Esophagus muscularis mucosa (tissue), 4 donors: ENCODE results near the gene MTRF1L. TPM values are rescaled to one million over a fixed set of nuclear protein-coding genes. Genes with fewer than 3 reads are reported as not detected.

ENCODE experiments used
- DNase-seq: peaks from one replicate; pipeline ENCODE4 v3.0.0-alpha.2; 2017; ENCODE audit errors: extremely low spot score
- H3K27ac ChIP-seq, 4 donors: fragments of 200-600 bp; sonication (generic); replicated peaks in 1 of 4; 1 replicate in 3 of 4; 2 replicates in 1 of 4; pipeline ENCODE4 v1.5.1; 2016 to 2019; ENCODE audit warnings: mild to moderate bottlenecking in 1 of 4
- H3K27me3 ChIP-seq, 4 donors: fragments of 200-600 bp; sonication (generic); one replicate each; pipeline versions ENCODE4 v1.5.1 to v1.6.0; 2016 to 2019
- H3K36me3 ChIP-seq, 4 donors: fragments of 200-600 bp; sonication (generic); one replicate each; pipeline ENCODE4 v1.5.1; 2016 to 2019
- H3K4me1 ChIP-seq, 4 donors: fragments of 200-600 bp; sonication (generic); one replicate each; pipeline ENCODE4 v1.5.1; 2016 to 2019
- H3K4me3 ChIP-seq, 4 donors: fragments of 200-600 bp; sonication (generic); 1 replicate in 2 of 4; 2 replicates in 2 of 4; pipeline ENCODE4 v1.5.1; 2016 to 2019; ENCODE audit warnings: mild to moderate bottlenecking in 4 of 4, moderate library complexity in 1 of 4
- H3K9me3 ChIP-seq, 4 donors: fragments of 200-600 bp; sonication (generic); 1 replicate in 3 of 4; 2 replicates in 1 of 4; pipeline ENCODE4 v1.5.1; 2016 to 2019
- EP300 ChIP-seq: sonication (generic); formaldehyde crosslinking; IDR thresholded peaks from one replicate; pipeline ENCODE4 v1.6.1; 2017; ENCODE audit warnings: antibody characterized with exemption
- POLR2A ChIP-seq: fragments of 450-650 bp; IDR thresholded peaks from one replicate; pipeline ENCODE4 v1.6.1; 2017; ENCODE audit warnings: antibody characterized with exemption, moderate library complexity, mild to moderate bottlenecking, low read depth
- POLR2AphosphoS5 ChIP-seq, 2 donors: sonication (generic); formaldehyde crosslinking; IDR thresholded peaks; one replicate each; pipeline ENCODE4 v1.6.1; 2017; ENCODE audit warnings: antibody characterized with exemption in 2 of 2
- WGBS: methylation state at CpG from one replicate; pipeline ENCODE4 v1.1.5; 2018; 5-methylcytosine and 5-hydroxymethylcytosine counted together
- intact Hi-C: fragments of 100-400 bp; cut with DNase I; formaldehyde crosslinking; loops from one replicate; pipeline ENCODE4 v1.15.1; 2023
- total RNA-seq, 4 donors: library from RNA; depleted of rRNA; stranded (reverse); fragments of >200 nt; gene quantifications; one replicate each; pipeline versions ENCODE4 v1.1.0 to v1.2.1, GENCODE V29; 2016
- TF ChIP-seq, protein P1 (sequence below), 3 experiments: fragments of 200-600 bp in 2 of 3; fragments of 450-650 bp in 1 of 3; sonication (generic) in 2 of 3; IDR thresholded peaks; one replicate each; pipeline ENCODE4 v1.5.1; 2017 to 2019; ENCODE audit warnings: antibody characterized with exemption in 3 of 3, mild to moderate bottlenecking in 2 of 3, moderate library complexity in 1 of 3

Gene MTRF1L
- total RNA-seq, 4 donors from 2014 or later, result 16.9 to 26.6 (median 21.1) TPM

DNA sequence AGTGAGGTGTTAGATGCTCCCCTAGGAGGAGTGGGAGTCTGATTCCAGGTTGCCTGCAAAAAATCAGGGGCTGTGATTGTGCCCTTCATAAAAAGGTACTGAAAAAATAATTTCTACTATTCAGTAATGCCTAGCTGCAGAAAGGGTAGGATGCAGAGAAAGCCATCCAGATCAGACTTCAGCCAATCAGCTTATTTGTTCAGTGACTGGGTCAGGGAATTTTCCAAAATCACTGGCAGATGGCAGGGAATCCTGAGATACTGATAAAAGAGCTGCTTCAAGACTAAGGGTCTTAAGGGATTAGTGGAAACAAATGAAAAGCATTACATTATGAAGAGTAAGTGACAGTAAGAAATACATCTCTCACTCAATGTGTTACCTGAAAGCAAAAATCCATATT is 42.8 kb upstream of the MTRF1L start:
- no peaks in the 10 kb centered on the region for H3K4me1 ChIP-seq
- intact Hi-C loops, result no loop called here
- H3K27ac ChIP-seq, result no peak overlapping the region
- H3K9me3 ChIP-seq, result no peaks in the 10 kb centered on the region
- no peak overlapping the region for H3K4me3 ChIP-seq
- H3K27me3 ChIP-seq, result no peaks in the 10 kb centered on the region
- DNase-seq, result no peak
- H3K36me3 ChIP-seq, result no peaks in the 10 kb centered on the region
- TF ChIP-seq EP300 (no peak), POLR2A (no peak), POLR2AphosphoS5 (IDR thresholded peaks at IDR 0.05) (no peak)
- TF ChIP-seq, protein P1, sequence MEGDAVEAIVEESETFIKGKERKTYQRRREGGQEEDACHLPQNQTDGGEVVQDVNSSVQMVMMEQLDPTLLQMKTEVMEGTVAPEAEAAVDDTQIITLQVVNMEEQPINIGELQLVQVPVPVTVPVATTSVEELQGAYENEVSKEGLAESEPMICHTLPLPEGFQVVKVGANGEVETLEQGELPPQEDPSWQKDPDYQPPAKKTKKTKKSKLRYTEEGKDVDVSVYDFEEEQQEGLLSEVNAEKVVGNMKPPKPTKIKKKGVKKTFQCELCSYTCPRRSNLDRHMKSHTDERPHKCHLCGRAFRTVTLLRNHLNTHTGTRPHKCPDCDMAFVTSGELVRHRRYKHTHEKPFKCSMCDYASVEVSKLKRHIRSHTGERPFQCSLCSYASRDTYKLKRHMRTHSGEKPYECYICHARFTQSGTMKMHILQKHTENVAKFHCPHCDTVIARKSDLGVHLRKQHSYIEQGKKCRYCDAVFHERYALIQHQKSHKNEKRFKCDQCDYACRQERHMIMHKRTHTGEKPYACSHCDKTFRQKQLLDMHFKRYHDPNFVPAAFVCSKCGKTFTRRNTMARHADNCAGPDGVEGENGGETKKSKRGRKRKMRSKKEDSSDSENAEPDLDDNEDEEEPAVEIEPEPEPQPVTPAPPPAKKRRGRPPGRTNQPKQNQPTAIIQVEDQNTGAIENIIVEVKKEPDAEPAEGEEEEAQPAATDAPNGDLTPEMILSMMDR (IDR thresholded peaks at IDR 0.05), result no peak

DNA sequence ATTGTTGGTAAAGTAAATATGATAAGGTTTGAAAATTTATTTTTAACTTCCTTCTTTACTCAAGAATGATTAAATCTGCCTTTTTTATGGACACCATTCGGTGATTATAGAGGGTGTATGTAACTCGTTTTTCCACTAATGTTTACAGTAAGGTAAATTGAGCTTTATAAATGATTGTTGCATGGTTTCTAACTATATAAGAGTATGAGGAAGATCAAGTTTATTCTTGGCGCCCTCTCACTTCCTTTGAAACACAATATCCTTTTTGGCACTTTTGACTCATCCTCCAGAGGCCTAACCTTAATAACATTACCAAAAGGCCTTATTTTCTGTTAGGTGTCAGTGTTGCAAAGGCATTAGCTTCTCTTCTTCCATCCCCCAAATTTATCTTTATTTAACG is 41.8 kb upstream of the MTRF1L start:
- TF ChIP-seq POLR2AphosphoS5 (IDR thresholded peaks at IDR 0.05) (no peak), EP300 (no peak), POLR2A (no peak)
- TF ChIP-seq, protein P1 (IDR thresholded peaks at IDR 0.05), result no peak
- 71% methylated on average over 4 of the region's 4 CpGs for WGBS
- Histone ChIP-seq H3K9me3 (no peaks in the 10 kb centered on the region), H3K4me1 (no peaks in the 10 kb centered on the region), H3K36me3 (no peaks in the 10 kb centered on the region), H3K27me3 (no peaks in the 10 kb centered on the region), H3K4me3 (no peak overlapping the region), H3K27ac (no peak overlapping the region)
- DNase-seq, result no peak
- intact Hi-C loops, result no loop called here

DNA sequence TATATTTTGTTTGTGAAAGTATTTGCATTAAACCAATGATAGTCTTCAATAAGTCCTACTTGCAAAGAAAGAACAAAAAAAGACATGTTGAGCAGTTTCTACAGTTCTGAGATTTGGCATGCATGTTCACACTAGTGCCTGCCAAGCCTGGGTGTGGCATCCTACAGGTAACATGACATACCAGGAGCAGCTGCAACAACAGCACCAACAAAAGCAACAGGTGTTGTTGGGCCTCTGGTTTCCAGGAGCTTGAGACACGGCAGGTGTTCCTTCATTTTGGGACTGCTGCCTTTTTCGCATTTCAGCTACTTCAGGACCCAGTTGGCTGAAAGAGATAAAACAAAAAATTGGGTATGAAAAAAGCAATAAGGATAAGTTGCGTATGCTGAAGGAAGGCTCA is 41.2 kb upstream of the MTRF1L start:
- Histone ChIP-seq H3K27ac (no peak overlapping the region), H3K9me3 (no peaks in the 10 kb centered on the region), H3K4me1 (no peaks in the 10 kb centered on the region), H3K27me3 (no peaks in the 10 kb centered on the region), H3K4me3 (no peak overlapping the region), H3K36me3 (no peaks in the 10 kb centered on the region)
- no peak for DNase-seq
- intact Hi-C loops, result no loop called here
- WGBS, result 96% methylated on average over 3 of the region's 3 CpGs
- TF ChIP-seq POLR2AphosphoS5 (IDR thresholded peaks at IDR 0.05), result no peak
- no peak for TF ChIP-seq EP300
- TF ChIP-seq, protein P1 (IDR thresholded peaks at IDR 0.05), result no peak
- no peak for TF ChIP-seq POLR2A

DNA sequence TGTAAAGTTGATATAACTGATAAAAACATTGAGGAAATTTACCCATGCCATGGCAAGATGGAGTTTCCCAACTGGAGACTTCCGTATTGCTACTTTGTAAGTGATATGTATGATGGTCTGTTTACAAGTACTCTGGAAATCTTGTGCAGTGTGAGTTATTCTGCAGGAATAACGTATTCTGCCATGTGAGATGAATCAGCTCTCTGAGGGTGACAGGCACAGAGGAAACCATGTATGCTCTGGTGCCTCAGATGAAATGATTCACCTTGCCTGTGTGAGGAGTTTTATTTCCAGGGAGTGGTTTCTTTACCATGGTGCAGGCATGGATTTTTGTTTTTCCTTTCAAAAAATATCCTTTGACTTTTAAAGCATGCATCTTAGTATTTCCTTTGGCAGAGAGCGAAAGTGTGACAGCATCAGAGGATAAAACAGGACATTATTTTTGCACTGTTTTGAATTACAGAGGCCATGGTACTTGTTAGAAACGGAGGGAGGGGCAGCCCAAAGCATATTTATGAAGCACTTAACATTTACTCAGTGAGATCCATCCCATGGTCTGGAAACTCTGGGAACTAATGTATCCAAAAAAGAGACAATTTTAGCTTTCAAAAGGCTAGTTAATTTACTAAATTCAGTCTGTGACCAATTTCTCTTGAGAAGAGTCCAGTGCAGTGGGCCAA is 36.0 kb upstream of the MTRF1L start:
- no peak for TF ChIP-seq POLR2AphosphoS5 (IDR thresholded peaks at IDR 0.05)
- TF ChIP-seq EP300, result no peak
- no peak for TF ChIP-seq POLR2A
- TF ChIP-seq, protein P1 (IDR thresholded peaks at IDR 0.05), result no peak
- H3K4me3 ChIP-seq, result no peak overlapping the region
- no peaks in the 10 kb centered on the region for H3K27me3 ChIP-seq
- DNase-seq, result no peak
- no peaks in the 10 kb centered on the region for H3K4me1 ChIP-seq
- H3K9me3 ChIP-seq, result no peaks in the 10 kb centered on the region
- no peaks in the 10 kb centered on the region for H3K36me3 ChIP-seq
- intact Hi-C loops, result loop anchor here (10.0 kb wide), 1 partner anchor 476 kb away; no protein-coding TSS in a partner anchor
- 62% methylated on average over 4 of the region's 4 CpGs for whole genome bisulfite sequencing
- H3K27ac ChIP-seq, result no peak overlapping the region

DNA sequence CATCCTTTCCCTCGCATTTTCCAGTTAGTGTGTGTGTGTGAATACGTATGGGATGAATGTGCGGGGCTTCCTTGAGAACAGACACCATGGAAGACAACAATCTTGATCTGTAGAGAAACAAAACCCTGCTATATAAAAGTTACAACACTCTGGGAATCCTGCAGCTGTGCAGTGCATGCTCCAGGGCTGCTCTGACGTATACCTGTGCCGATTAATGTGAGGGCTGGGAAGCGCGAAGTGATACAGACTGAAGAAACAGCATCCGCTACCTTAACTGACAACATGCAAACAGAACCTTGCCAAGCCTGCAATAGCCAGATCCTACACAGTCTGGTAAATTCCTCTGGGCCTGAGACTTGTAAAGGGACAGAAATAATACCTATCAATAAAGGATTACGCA is 31.6 kb upstream of the MTRF1L start:
- Histone ChIP-seq H3K27ac (no peak overlapping the region), H3K27me3 (no peaks in the 10 kb centered on the region), H3K4me3 (no peak overlapping the region), H3K9me3 (no peaks in the 10 kb centered on the region), H3K4me1 (no peaks in the 10 kb centered on the region), H3K36me3 (no peaks in the 10 kb centered on the region)
- DNase-seq, result no peak
- TF ChIP-seq, protein P1 (IDR thresholded peaks at IDR 0.05), result no peak
- TF ChIP-seq POLR2A, result no peak
- TF ChIP-seq POLR2AphosphoS5 (IDR thresholded peaks at IDR 0.05), result no peak
- no peak for TF ChIP-seq EP300
- intact Hi-C loops, result loop anchor here (10.0 kb wide), 1 partner anchor 481 kb away; no protein-coding TSS in a partner anchor
- WGBS, result 94% methylated on average over 9 of the region's 9 CpGs
